GM21717 (cell line): ENCODE measurements around the gene HOXA10.

Experiments
- ATAC-seq: cut with Tn5 transposase; IDR thresholded peaks from one replicate; pipeline ENCODE4 v1.9.1; 2021; ENCODE audit warnings: mild to moderate bottlenecking, moderate library complexity; ENCODE audit not compliant: unreplicated experiment

Gene HOXA10

DNA sequence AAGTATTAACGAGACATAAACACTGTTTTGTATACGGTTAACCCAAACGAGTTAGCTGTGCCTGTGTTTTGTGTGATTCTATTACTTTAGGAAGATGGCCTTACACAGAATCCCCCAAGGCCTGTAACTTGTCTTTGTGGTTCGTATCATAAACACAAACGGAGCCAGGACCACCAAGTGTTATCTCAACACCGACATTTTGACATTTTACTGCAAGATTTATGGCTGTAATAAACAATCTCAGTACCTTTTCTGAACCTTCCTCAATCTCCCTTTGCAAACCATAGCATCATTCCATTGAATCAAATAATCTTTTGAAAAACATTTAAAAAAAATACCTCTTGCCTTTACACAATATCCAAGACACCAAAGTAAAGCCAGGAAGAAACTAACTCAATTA, 41.1 kb downstream of the HOXA10 start:
- ATAC-seq: no peak

DNA sequence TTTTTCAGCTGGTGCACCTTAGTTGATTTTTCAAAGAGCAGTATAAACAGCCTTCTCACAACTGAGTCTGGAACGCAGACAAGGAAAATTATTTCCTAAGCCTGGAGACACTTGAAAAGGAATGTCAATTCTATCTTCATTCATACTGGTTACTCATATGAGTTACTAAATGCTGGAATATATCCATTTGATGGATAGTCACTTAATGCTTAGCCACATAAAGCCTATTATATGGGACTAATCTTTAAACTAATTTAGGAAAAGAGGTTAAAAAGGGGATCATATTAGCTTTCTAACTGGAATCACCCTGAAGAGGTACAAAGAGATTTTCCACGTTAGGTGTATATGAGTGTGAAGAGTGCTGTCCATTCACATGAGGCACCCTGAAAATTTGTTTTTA, 41.9 kb downstream of the HOXA10 start:
- ATAC-seq: no peak

DNA sequence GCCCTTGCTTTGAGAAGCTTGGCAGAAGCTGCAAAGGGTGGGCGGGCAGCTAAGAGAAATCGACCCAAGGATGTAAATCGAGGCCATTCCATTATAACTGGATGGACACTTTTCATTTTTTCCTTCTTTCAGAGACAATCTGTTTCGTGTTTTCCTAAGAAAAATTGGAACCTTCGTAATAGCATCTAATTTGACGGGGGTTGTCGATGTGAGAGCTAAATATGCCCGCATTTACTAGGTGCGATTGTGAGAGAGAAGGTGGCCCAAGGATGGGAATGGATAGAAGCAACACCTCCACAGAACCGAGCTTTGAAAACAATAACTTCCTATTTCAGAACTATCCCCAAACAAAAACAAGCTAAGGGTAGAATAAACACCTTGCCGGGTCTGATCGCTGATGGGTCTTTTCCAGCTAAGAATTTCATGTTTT, 42.7 kb downstream of the HOXA10 start:
- ATAC-seq: no peak

DNA sequence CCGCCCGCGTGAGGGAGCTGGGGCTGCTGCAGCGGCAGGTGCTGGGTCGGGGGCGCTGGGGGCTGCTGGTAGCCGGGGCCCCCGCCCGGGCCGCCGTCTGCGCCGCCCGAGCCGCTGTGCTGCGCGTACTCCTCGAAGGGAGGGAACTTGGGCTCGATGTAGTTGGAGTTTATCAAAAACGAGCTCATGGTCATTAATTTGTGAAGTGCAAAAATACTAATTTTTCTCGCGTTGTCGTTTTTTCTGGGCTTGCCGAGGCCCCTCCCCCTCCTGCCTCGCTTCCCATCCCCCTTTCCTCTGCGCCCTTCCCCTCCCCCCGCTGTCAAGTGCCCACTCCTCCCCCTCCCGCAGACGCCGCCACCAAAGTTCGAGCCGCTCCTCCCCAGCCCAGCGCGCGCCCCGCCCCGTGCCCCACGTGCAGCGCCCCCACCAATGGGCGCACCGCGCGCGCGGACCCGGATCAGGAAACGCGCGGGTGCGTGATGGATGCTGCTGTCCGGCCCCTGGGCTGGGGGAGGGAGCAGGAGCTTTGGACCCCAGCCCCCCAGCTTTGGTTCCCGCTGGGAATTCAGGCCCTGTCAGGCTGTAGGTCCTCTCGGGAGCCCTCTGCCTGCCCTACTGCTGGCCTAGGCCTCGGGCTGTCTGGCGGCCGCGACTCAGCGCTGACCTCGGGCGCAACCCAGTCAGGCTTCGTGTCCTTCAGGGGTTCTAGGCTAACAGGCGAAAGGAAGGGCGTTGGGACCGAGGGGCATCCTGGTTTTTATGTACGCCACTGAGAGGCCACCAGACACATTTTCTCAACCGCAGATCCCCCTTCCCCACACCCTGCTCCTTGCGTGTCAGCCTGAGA, 43.4 kb downstream of the HOXA10 start, which contains the start of gene HOXA4:
Gene HOXA4, minus strand, starts transcription at position 218 of the 850 bp plus-strand sequence. Its CDS starts 24 bp downstream, at position 194.
- ATAC-seq: no peak

DNA sequence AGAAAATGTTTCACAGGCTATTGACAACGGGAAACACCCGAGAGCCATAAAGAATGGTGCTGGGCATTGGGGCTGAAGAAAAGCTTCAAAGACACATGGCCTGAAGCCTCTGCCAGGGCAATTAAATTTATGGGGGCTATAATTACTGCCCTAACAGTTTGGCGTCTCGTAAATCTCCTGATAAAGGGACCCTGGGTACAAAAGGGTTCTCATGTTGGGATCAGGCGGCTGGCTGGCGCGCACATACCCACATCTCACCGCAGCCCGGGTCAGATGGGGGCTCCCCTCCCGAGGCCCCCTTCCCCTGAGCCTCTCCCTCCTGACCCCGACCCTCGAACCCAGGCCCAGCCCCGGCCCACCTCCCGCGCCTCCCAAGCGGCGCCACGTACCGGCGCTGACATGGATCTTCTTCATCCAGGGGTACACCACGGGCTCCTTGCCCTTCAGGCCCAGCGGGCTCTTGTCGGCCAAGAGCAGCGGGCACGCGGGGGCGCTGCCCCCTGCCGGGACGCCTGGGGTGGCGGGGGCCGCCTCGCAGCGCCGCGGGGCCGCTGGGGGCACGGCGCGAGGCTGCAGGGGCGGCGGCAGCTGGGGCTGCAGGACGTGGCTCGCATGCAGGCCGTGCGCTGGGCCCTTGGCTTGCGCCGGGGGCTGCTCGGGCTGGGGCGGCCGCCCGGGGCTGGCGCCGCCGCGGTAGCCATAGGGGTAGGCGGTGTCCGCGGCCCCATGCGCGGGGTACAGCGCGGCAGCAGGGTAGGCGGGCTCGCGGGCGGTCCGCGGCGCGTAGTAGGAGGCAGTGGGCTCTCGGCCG, 44.2 kb downstream of the HOXA10 start:
- no peak for ATAC-seq

DNA sequence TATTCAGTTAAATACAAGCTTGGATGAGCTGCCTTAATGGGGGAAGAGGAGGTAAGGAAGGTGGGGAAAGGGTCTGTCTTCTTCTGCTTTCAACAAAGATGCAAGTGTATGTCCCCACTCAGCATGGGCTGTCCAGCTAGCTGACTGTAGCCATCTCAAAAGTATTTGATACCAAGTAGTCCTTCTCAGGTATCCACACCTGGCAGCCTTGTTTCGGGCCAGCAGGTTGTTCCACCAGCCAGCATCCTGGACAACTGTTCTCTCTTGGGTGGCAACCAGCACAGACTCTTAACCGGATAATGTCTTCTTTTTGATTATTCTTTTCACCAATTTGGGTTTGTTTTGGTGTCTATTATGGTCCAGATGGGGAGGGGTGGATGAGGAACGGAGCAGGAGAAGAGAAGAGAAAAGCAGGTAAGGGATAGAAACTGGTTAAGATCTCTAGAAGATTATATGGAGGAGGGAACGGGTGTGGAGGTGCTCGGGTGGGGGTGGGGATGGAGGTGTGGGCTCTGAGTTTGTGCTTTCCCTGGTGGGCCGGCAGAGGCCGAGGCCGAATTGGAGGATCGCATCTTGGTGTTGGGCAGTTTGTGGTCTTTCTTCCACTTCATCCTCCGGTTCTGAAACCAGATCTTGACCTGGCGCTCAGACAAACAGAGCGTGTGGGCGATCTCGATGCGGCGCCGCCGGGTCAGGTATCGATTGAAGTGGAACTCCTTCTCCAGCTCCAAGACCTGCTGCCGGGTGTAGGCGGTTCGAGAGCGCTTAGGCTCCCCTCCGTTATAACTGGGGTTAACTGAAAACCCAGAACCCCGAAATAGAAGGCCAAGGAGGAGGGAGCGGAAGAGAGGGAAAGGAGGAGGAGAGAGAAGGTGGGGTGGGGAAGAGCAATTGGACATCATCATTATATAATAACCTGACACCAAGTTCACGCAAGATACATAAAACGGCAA, 45.1 kb downstream of the HOXA10 start:
- ATAC-seq: no peak

DNA sequence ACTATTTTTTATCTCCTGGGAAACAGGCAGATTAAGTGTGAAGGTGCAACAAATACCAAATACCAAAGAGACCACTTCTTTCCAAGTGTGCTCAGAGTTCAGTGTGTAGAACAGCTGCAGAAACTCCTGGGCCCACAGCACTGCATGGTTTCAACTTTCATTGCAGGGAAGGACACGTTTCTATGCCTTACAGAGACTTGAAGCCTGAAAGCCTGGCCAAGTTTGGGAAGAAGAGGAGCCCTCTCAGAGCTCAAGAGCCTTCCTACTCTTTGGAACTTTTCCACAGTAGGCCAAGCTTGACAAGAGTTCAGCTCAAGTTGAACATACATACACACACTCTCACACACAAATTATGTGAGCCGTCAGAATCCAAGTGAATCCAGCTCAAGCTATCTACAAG, 46.1 kb downstream of the HOXA10 start:
- ATAC-seq: no peak

DNA sequence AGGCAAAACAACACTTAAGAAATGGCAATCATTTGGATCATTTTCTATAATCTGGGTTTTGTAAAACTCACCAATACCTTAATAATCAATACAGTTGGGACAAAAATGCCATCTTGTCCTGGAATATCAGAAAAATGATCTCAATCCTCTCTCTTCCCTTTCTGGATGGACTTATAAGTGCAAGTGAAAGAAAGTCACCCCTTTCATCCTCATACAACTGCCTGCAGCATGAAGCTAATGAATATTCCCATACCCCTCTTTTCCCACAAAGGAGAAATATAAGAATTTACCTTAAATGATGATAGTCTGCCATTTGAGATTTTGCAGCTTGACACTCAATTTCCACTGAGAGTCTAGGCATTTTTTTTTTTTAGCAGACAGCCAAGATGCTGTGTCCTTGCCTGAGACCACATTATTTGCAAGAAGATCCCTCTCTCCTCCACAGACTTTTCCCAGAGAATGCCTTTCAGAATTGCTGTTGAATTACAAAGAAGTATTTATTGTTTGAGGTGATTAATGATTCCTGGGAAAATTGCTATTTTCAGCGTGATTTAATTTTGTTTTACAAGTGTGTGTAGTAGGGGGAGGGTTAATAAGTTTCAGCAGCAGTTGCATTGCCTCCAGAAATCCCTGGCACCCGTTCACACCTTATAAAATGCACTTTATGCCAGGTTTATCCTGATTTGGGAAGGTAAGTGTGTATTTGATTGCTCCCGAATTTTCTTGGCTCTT, 47.4 kb downstream of the HOXA10 start:
- ATAC-seq: no peak

DNA sequence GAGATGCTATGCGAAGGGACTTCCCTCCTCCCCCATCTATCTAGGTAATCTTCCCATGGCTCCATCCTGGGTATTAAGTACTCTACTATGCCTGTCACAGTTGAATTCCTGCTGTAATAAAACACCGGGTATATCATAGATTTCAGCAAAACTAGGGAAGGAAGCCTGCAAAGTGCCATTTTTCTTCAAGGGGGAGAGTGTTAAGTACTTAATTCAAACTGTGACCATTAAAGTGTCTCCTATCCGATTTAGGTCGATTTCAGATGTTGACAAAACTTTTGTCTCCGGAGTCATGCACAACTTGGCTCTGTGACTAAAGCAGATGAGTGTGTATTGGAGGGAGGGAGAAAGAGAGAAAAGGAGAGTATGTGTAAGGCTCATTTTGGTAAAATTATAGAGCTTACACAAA, 48.1 kb downstream of the HOXA10 start:
- ATAC-seq: no peak

DNA sequence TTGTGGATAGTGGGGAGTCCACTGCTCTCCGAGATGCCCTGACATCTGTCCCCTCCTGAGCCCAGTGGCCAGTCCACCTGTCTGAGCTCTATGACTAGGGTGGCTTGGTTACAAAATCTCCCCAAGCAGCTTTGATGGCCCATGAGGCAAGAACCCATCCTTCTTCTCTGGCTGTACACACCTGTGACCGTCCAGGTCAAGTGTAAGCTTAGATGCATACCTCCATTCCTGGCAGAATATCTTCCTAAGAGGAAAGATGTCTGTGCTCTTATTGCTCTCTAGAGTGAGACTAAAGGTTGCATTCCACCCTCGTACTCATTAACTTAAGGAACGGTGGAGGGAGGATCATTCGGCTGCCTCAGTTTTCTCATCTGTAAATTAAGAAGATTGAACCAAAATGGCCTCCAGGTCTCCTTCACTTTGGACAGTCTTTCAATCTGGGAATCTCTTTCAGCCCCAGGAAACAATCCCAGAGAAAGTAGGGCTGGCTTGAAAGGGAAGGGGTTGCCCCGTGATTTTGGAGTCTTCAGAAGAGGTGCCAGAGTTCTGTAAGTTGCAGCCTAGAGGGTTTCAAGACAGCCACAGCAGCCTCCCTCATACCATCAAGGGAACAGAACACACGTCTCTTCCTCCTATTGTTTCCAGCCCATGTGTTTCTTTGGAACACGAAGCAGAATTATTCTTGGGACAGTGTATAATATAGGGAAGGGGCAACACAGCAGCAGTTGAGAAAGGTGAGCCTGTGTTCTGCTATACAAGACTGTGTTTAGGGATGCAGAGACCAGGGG, 49.0 kb downstream of the HOXA10 start:
- no peak for ATAC-seq

DNA sequence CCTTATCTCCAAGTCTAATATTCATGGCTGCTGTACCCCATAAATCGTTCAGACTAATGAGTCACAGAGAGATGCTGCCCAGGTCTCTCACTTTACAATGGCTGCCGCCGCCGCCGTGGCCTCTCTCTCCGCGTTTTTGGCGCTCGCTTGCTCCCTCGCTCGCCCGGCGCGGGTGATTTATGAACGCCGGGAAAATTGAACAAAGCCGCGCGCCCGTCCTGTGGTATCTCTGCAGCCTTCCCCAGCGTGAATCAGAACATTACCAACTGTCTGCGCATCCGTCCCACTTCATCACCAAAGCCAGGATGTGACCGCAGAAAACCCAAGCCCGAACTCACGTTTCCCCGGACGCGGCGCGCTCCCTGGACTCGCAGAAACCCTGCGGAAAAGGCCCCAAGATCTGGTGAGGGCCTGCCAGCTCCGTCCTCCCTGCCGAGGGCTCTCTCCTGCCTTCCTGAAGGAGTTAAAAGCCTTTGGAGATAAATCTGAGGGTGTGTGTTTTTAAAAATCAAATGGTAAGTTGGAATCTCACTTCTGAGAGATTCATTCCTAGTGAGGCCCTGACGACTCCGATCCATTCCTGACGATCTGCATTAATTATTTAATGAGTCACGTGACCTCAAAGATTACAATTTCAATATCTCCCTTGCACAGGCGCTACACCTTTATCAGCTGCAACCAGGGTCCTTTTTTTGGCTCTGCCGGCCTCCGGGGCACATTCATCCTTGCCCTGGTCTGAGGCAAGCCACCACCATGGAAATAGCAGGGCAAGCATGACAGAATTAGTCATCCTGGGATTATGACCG, 49.8 kb downstream of the HOXA10 start:
- no peak for ATAC-seq

DNA sequence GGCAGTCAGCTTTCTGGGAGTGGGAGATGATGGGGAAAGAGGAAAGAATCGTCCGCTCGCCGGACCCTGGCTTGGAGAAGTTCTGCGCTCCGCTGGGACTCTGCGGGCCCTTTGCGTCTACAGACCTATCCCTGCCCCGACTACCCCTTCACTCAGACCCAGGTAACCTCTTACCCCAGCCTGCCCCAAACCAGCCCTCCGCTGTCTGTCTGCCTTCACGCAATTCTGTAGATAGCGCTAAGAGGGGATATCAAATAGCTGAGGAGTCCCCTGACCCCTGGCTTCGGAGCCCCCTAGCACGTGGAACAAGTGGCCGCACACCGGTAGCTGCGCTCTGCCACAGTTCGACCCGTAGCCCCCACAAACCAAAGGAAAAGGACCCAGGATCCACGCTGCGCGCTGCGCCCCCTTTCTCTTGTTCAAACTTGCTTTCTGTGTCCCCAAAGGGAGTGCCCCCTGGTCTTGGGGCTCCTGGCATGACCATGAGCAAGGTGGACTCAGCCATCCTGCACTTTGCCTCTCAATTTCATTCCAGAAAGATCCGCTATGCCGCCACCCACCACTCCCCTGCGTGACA, 50.6 kb downstream of the HOXA10 start:
- ATAC-seq: no peak

DNA sequence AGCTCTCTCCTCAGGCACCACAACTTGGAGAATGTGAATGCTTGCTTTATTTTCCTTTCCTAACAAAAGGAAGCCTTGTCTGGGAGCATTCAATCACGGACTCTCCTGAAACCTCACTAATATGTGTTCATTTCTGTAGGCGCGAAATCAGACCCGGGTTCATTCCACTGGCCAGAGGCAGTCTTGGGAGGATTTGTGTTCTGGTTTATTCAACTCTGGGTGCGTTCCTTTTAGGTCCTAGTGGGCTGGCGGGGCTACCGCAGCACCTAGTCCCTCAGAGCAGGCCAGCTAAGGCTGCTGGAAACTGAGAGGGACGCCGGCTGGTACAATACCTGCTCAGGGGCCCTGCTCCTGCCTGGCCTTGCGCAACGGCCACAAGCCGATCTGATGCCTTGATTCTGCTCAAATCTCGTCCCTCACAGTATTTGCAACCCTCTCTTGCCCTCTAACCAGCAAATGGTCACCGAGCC, 51.1 kb downstream of the HOXA10 start:
- ATAC-seq: no peak

DNA sequence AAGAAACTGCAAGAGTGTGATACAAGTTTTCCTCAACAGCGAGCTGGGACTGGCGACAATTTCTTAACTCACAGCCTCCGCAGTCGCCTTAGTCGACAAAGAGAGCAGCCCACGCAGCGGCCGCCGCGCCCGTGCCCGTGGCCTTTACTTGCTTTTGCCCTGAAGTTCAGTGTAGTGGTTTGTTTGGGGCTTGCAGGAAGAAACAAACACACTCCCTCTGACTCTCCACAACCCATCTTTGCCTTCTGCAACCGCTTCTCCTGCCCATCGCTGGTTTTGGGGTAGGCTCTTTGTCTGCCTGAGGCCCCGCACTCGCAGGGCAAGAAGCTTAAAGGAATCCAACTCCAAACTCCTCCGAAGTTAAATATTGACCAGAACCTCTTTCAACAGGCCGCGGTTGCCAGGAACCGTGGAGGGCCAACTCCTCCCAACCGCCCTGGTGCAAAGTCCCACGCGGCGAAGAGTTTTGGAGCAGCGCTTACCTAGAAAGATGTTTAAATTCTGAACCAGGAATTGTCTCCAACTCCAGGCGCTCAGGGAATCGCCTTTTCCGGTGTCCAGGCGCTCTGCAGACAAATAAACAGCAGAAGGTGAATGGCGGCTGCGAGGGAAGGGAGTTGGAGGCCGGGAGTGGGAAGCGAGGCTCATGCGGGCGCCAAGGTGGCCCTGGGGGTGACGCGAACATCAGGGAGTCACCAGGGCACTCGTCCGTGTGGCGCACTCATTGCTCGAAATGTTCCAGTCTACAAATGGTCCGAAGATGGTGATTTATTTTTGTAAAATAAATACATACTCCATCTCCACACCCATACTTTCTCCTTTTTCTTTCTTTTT, 51.8 kb downstream of the HOXA10 start:
- no peak for ATAC-seq

DNA sequence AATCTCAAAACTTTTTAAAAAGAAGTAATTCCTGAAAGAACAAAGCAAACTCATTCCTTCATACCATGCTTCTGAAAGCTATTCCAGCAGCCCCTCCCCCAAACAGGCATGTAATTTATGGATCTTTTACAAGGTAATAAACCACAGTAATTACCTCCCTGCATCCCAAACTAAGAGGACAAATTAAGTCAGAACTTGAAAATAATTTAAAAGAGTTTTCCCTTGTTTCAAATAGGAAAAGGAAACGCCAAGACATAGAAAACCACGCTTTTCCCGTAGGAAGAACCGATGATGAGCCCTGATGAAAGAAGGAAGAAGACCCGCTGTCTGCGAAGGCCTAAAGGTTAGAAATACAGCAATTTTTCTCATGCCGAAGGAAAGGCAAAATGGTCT, 52.4 kb downstream of the HOXA10 start:
- ATAC-seq: no peak
